Adipose tissue (tissue), 3 donors: ENCODE results near the gene CREB3L1. TPM values are rescaled to one million over a fixed set of nuclear protein-coding genes. Genes with fewer than 3 reads are reported as not detected.

Experiments used
- H3K27ac ChIP-seq: one replicate; pipeline ENCODE4 v1.5.1; 2013; ENCODE audit warnings: low read depth, low read length
- WGBS, 3 donors: extraction: QIAGEN DNeasy Blood & Tissue Kit; methylation state at CpG; one replicate each; pipeline ENCODE4 v1.1.7; 2013; 5-methylcytosine and 5-hydroxymethylcytosine counted together
- polyA plus RNA-seq, 3 donors: library from polyadenylated mRNA; stranded (reverse); fragments of 200-250 nt; gene quantifications; one replicate each; pipeline ENCODE4 v1.2.3, GENCODE V29; 2013
- donor health status: healthy with polysubstance abuse.
- donor health status: Bipolar disorder and iron deficiency.
- donor health status: healthy.

The CREB3L1 gene
- polyA plus RNA-seq, 3 donors: 5.8 to 29.8 (median 11.7) TPM

- H3K27ac ChIP-seq: no peak overlapping the region
- 33 to 44% (median 43%) methylated on average over 18 of the region's 18 CpGs for WGBS, 3 donors
Observed at GRCh38 chr11:46348566-46349401, 71.3 kb downstream of the CREB3L1 start.

- H3K27ac ChIP-seq: no peak overlapping the region
Observed at GRCh38 chr11:46350695-46351094, 73.2 kb downstream of the CREB3L1 start.

GRCh38 chr11:46351148-46351547 is 73.7 kb downstream of the CREB3L1 start:
- no peak overlapping the region for H3K27ac ChIP-seq
- 37 to 89% (median 88%) methylated on average over 8 of the region's 8 CpGs for WGBS, 3 donors

More at GRCh38 chr11:46350695-46351094, 73.2 kb downstream of the CREB3L1 start:
- WGBS, 3 donors: 41 to 58% (median 55%) methylated on average over 3 of the region's 3 CpGs

- H3K27ac ChIP-seq: no peak overlapping the region
- 30 to 81% (median 69%) methylated on average over 5 of the region's 5 CpGs for WGBS, 3 donors
Observed at GRCh38 chr11:46351606-46352005, 74.1 kb downstream of the CREB3L1 start.

GRCh38 chr11:46352063-46352841 is 74.8 kb downstream of the CREB3L1 start:
- no peak overlapping the region for H3K27ac ChIP-seq
- 26 to 61% (median 58%) methylated on average over 27 to 33 of the region's 33 CpGs for WGBS, 3 donors

GRCh38 chr11:46353698-46354097 is 76.2 kb downstream of the CREB3L1 start:
- WGBS, 3 donors: 45 to 55% (median 50%) methylated on average over 9 of the region's 9 CpGs
- H3K27ac ChIP-seq: no peak overlapping the region

- no peak overlapping the region for H3K27ac ChIP-seq
- WGBS, 3 donors: 60 to 81% (median 71%) methylated on average over 7 of the region's 7 CpGs
Observed at GRCh38 chr11:46356924-46357482, 79.5 kb downstream of the CREB3L1 start.

GRCh38 chr11:46357483-46357936 is 80.0 kb downstream of the CREB3L1 start:
- no peak overlapping the region for H3K27ac ChIP-seq

GRCh38 chr11:46359953-46360352 is 82.5 kb downstream of the CREB3L1 start:
- H3K27ac ChIP-seq: no peak overlapping the region
- 71 to 79% (median 78%) methylated on average over 1 of the region's 1 CpG for WGBS, 3 donors

More at GRCh38 chr11:46357483-46357936, 80.0 kb downstream of the CREB3L1 start:
- WGBS, 3 donors: 28 to 67% (median 66%) methylated on average over 11 of the region's 11 CpGs

GRCh38 chr11:46360878-46361277 is 83.4 kb downstream of the CREB3L1 start:
- peak overlapping the region; percentile 6 for H3K27ac ChIP-seq
- WGBS, 3 donors: 40 to 62% (median 40%) methylated on average over 7 of the region's 7 CpGs

- H3K27ac ChIP-seq: peak overlapping the region; percentile 6
- 18 to 30% (median 18%) methylated on average over 25 to 26 of the region's 26 CpGs for WGBS, 3 donors
Observed at GRCh38 chr11:46361283-46362155, 84.1 kb downstream of the CREB3L1 start.

GRCh38 chr11:46362156-46363030 is 84.9 kb downstream of the CREB3L1 start:
- WGBS, 3 donors: 60 to 81% (median 61%) methylated on average over 20 of the region's 20 CpGs
- H3K27ac ChIP-seq: no peak overlapping the region

GRCh38 chr11:46363031-46363407 is 85.6 kb downstream of the CREB3L1 start:
- 35 to 60% (median 46%) methylated on average over 9 of the region's 9 CpGs for whole genome bisulfite sequencing, 3 donors
- no peak overlapping the region for H3K27ac ChIP-seq

GRCh38 chr11:46363455-46364005 is 86.1 kb downstream of the CREB3L1 start:
- 72 to 77% (median 73%) methylated on average over 21 of the region's 21 CpGs for WGBS, 3 donors
- H3K27ac ChIP-seq: no peak overlapping the region

- 70 to 84% (median 77%) methylated on average over 9 of the region's 9 CpGs for WGBS, 3 donors
- no peak overlapping the region for H3K27ac ChIP-seq
Observed at GRCh38 chr11:46364056-46364455, 86.6 kb downstream of the CREB3L1 start.

GRCh38 chr11:46364791-46365190 is 87.3 kb downstream of the CREB3L1 start:
- H3K27ac ChIP-seq: no peak overlapping the region
- WGBS, 3 donors: 45 to 85% (median 81%) methylated on average over 3 of the region's 3 CpGs

- H3K27ac ChIP-seq: no peak overlapping the region
- 86 to 93% (median 92%) methylated on average over 20 to 22 of the region's 22 CpGs for WGBS, 3 donors
Observed at GRCh38 chr11:46366260-46366659, 88.8 kb downstream of the CREB3L1 start.
